NCI-H1436 treated with DMSO at 0.1 percent for 48 hours (cell line): ENCODE results near the gene VOPP1.

ENCODE experiments used
- DNase-seq: peaks from one replicate; lab custom pipeline; 2025; lab: John Stamatoyannopoulos, UW

The VOPP1 gene

GRCh38 chr7:55576753-55577152 is 4.5 kb upstream of the VOPP1 start:
- no peak for DNase-seq

- no peak for DNase-seq
These were observed 3.4 kb upstream of the VOPP1 start for GRCh38 chr7:55575733-55576132.

GRCh38 chr7:55575098-55575497 is 2.8 kb upstream of the VOPP1 start:
- DNase-seq, result no peak

GRCh38 chr7:55574051-55574717 is 1.9 kb upstream of the VOPP1 start:
- DNase-seq, result no peak

GRCh38 chr7:55573234-55573900 is 1.1 kb upstream of the VOPP1 start:
- no peak for DNase-seq

GRCh38 chr7:55571511-55572377 is 558 bp downstream of the VOPP1 start:
- DNase-seq, result no peak

GRCh38 chr7:55570939-55571338 is 1.4 kb downstream of the VOPP1 start:
- DNase-seq, result no peak

- no peak for DNase-seq
These were observed 2.0 kb downstream of the VOPP1 start for GRCh38 chr7:55570218-55570873.

GRCh38 chr7:55569797-55570196 is 2.5 kb downstream of the VOPP1 start:
- DNase-seq, result no peak

GRCh38 chr7:55569269-55569663 is 3.0 kb downstream of the VOPP1 start:
- DNase-seq, result no peak

- no peak for DNase-seq
These were observed 3.6 kb downstream of the VOPP1 start for GRCh38 chr7:55568613-55569268.

GRCh38 chr7:55567571-55567970 is 4.7 kb downstream of the VOPP1 start:
- no peak for DNase-seq

GRCh38 chr7:55565681-55566080 is 6.6 kb downstream of the VOPP1 start:
- no peak for DNase-seq

GRCh38 chr7:55563596-55564325 is 8.5 kb downstream of the VOPP1 start:
- DNase-seq, result no peak

- DNase-seq, result no peak
These were observed 10.6 kb downstream of the VOPP1 start for GRCh38 chr7:55561690-55562089.

GRCh38 chr7:55558962-55559920 is 13.1 kb downstream of the VOPP1 start:
- DNase-seq, result no peak

GRCh38 chr7:55557666-55558188 is 14.6 kb downstream of the VOPP1 start:
- no peak for DNase-seq

- DNase-seq, result no peak
These were observed 15.8 kb downstream of the VOPP1 start for GRCh38 chr7:55556492-55556891.

- DNase-seq, result no peak
These were observed 16.3 kb downstream of the VOPP1 start for GRCh38 chr7:55556031-55556430.

GRCh38 chr7:55555160-55555559 is 17.1 kb downstream of the VOPP1 start:
- no peak for DNase-seq
